T-helper 1 cell treated with Interleukin-12 subunit alpha and Interleukin-12 subunit beta and Interleukin-4 antibody, amounts not matched to agents 30 μg/mL and 1 μg/mL, for 36 hours (primary cell): ENCODE measurements around the gene RSAD1.

Source experiments
- H3K27ac Mint-ChIP-seq: one replicate; pipeline ENCODE4 v1.8.0; 2021; ENCODE audit warnings: mild to moderate bottlenecking, mixed read lengths
- H3K27me3 Mint-ChIP-seq: one replicate; pipeline ENCODE4 v1.8.0; 2021; ENCODE audit warnings: low read depth, mixed read lengths
- H3K36me3 Mint-ChIP-seq: one replicate; pipeline ENCODE4 v1.8.0; 2021; ENCODE audit warnings: low read depth, mixed read lengths
- H3K4me1 Mint-ChIP-seq: one replicate; pipeline ENCODE4 v1.8.0; 2021; ENCODE audit warnings: low read depth, mixed read lengths
- H3K4me3 Mint-ChIP-seq: one replicate; pipeline ENCODE4 v1.8.0; 2021; ENCODE audit warnings: mild to moderate bottlenecking, moderate library complexity, mixed read lengths
- H3K9me3 Mint-ChIP-seq: one replicate; pipeline ENCODE4 v1.8.0; 2021; ENCODE audit warnings: mixed read lengths

The RSAD1 gene

DNA sequence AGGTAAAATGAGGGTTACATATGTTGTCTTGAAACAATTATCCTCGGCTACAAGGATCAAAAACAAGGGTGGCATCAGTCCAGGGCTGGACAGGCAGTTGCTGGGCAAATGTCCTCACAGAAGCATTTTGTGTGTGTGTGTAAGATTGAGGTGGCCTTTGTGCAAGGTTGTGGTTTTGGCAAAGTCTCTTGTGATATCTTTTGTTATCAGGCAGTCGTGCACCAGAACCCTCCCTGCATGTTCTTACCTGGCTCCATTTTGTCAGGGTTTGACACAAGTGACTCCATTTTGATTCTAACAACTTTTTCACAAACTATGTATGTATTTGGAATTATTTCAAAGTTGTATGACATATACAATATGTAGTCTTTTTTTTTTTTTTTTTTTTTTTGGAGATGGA, 30.0 kb upstream of the RSAD1 start:
- Mint-ChIP-seq H3K36me3 (no peaks in the 10 kb centered on the region), H3K27ac (no peak overlapping the region), H3K4me3 (no peak overlapping the region)

DNA sequence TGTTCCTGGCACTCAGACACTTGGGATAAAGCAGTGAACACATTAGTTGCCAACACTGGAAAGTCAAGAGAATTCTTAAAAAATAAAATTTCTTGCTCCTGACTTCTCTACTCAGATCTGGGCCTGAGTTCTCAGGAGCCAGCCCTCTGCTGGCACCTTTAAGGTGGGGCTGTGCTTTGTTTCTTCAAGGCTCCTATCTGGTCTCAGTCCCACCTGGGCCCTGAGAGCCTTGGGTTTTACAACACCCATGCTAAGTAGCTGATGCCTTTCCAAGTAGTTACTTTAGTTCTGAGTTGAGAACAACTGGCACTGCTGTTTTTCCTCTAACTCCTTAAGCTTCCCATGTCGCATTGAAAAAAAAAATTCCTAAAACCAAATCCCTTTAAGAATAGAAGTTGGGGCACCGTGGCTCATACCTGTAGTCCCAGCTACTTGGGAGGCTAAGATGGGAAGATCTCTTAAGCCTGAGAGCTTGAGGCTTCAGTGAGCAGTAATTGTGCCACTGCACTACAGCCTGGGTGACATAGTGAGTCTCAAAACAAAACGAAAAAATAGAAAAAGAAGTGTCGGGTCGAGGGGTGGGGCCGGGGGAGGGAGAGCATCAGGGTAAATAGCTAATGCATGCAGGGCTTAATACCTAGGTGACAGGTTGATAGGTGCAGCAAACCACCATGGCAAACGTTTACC, 26.6 kb upstream of the RSAD1 start:
- H3K9me3 Mint-ChIP-seq, result no peaks in the 10 kb centered on the region
- H3K27ac Mint-ChIP-seq, result no peak overlapping the region
- H3K4me3 Mint-ChIP-seq, result no peak overlapping the region
- H3K27me3 Mint-ChIP-seq, result no peaks in the 10 kb centered on the region
- H3K36me3 Mint-ChIP-seq, result no peaks in the 10 kb centered on the region
- peaks cover 2% of the 10 kb centered on the region for H3K4me1 Mint-ChIP-seq

More for the DNA sequence above, 30.0 kb upstream of the RSAD1 start:
- H3K4me1 Mint-ChIP-seq, result peaks cover 2% of the 10 kb centered on the region
- H3K27me3 Mint-ChIP-seq, result no peaks in the 10 kb centered on the region
- H3K9me3 Mint-ChIP-seq, result no peaks in the 10 kb centered on the region

GRCh38 chr17:50452630-50453300, 25.9 kb upstream of the RSAD1 start:
- Mint-ChIP-seq H3K27me3 (no peaks in the 10 kb centered on the region), H3K4me3 (no peak overlapping the region), H3K36me3 (no peaks in the 10 kb centered on the region), H3K9me3 (no peaks in the 10 kb centered on the region), H3K27ac (no peak overlapping the region), H3K4me1 (peaks cover 2% of the 10 kb centered on the region)

DNA sequence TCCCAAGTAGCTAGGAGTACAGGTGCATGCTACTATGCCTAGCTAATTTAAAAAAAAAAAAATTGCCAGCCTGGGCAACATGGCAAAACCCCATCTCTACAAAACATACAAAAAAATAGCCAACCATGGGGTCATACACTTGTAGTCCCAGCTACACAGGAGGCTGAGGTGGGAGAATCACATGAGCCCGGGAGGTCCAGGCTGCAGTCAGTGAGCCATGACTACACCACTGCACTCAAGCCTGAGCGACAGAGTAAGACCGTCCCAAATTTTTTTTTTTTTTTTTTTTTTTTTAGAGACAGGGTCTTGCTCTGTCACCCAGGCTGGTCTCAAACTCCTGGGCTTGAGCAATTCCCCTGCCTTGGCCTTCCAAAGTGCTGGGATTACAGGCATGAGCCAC, 24.8 kb upstream of the RSAD1 start:
- Mint-ChIP-seq H3K27ac (no peak overlapping the region), H3K36me3 (no peaks in the 10 kb centered on the region), H3K4me3 (no peak overlapping the region), H3K9me3 (no peaks in the 10 kb centered on the region), H3K27me3 (no peaks in the 10 kb centered on the region), H3K4me1 (peaks cover 2% of the 10 kb centered on the region)

DNA sequence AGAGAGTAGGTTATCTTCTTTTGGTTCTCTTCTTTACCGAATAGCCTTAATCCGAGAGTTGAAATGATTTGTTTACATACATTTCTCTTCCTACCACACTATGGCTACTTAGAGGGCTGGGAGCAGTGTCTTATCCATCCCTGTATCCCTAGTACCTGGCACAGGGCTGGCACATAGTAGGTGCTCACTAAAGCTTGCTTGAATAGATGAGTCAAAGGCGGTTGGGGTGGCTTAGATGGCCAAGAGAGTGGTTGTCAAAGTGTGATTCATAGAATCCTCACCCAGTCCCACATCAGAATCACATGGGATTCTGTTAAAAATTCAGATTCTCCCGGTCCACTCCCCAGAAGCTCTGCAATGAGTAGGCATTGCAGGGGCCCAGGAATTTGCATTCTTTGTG, 21.0 kb upstream of the RSAD1 start:
- H3K36me3 Mint-ChIP-seq, result no peaks in the 10 kb centered on the region
- H3K27ac Mint-ChIP-seq, result no peak overlapping the region
- H3K27me3 Mint-ChIP-seq, result no peaks in the 10 kb centered on the region
- no peaks in the 10 kb centered on the region for H3K9me3 Mint-ChIP-seq
- no peak overlapping the region for H3K4me3 Mint-ChIP-seq
- no peaks in the 10 kb centered on the region for H3K4me1 Mint-ChIP-seq

DNA sequence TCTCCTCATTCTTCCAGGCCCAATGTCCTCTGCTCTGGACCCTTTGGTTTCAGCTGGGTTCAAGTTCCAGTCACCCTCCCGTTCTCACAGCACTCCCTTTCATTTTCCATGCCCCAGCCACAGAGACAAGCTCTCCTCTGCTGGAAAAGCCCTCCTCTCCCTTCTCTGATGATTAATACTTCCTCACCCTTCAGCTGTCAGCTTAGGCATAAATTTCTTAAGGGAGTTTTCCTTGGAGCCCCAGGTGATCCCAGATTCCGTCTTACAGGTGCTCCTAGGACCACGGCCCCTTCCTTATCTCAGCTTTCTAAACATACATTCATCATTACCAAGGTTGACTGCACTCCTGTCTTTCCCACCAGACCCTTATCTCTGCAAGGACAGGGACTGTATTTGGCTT, 20.4 kb upstream of the RSAD1 start:
- no peaks in the 10 kb centered on the region for H3K36me3 Mint-ChIP-seq
- H3K27ac Mint-ChIP-seq, result no peak overlapping the region
- no peaks in the 10 kb centered on the region for H3K4me1 Mint-ChIP-seq
- no peaks in the 10 kb centered on the region for H3K9me3 Mint-ChIP-seq
- H3K4me3 Mint-ChIP-seq, result no peak overlapping the region
- no peaks in the 10 kb centered on the region for H3K27me3 Mint-ChIP-seq

DNA sequence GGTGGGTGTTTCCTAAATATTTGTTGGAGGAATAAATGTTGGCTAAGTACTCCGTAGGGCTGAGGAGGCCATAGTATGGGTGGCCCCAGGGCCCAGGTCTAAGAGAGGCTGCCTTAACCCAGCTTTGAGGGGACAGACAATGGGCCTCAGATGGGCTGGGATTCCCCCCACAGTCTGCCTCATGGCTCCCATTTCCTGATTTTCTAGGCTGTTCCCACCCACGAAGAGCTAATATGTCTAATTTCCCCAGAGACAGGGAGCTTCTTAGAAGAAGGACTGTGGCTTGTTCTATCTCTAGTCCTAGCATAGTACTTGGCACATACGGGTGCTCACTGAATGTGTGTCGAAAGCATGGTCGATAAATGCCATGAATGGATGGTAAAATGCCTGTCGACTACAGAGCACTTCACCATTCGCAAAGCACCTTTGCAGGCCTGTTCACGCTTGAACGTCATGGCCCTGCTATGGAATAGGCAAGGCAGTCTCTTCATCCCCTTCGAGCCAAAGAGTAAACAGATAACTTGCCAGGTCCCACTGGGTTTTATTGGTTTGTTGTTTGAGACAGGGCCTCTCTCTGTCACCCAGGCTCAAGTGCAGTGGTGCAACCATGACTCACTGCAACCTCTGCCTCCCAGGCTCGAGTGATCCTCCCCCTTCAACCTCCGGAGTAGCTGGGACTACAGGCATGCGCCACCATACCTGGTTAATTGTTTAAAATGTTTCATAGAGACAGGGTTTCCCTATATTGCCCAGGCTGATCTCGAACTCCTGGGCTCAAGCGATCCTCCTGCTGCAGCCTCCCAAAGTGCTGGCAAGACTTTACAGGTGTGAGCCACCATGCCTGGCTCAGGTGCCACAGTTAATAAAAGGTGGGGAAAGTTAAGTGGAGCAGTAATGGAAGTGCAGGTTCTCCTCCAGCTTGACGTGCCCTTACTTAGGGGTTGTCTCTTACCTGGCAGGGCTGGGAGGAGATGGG, 19.7 kb upstream of the RSAD1 start:
- H3K9me3 Mint-ChIP-seq, result no peaks in the 10 kb centered on the region
- H3K27ac Mint-ChIP-seq, result no peak overlapping the region
- H3K27me3 Mint-ChIP-seq, result no peaks in the 10 kb centered on the region
- H3K4me1 Mint-ChIP-seq, result no peaks in the 10 kb centered on the region
- no peaks in the 10 kb centered on the region for H3K36me3 Mint-ChIP-seq
- H3K4me3 Mint-ChIP-seq, result no peak overlapping the region

- Mint-ChIP-seq H3K36me3 (no peaks in the 10 kb centered on the region), H3K9me3 (no peaks in the 10 kb centered on the region), H3K4me1 (no peaks in the 10 kb centered on the region), H3K27ac (no peak overlapping the region), H3K4me3 (no peak overlapping the region), H3K27me3 (no peaks in the 10 kb centered on the region)
Measured at GRCh38 chr17:50459756-50460155, 18.9 kb upstream of the RSAD1 start.

DNA sequence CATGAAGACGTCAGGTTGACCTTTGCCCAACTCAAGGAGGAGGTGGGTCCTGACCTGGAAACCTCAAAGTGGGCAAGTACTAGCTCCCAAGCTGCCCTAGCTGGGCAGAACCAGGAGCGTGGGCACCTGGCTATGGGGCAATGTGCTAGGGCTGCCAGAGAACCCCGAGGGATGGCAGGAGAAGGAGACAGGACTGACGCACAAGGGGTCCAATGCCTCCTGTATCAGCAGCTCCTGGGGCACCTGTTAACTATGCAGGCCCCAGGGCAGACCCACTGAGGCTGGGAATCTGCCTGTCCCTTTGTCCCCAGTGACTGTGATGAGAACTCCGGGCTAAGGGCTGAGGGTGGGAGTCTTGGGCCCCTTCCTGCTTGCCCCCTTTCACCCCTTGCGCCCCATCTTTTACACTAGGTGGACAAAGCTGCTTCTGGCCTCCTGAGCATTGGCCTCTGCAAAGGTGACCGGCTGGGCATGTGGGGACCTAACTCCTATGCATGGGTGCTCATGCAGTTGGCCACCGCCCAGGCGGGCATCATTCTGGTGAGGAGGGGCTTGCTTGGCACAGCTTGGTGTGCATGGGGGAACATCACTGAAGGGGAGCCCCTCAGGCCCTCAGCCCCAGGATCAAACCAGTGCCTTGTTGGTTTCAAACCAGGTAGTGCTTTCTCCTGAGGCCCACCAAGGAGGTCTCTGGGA, 17.7 kb upstream of the RSAD1 start:
- no peak overlapping the region for H3K27ac Mint-ChIP-seq
- H3K4me1 Mint-ChIP-seq, result no peaks in the 10 kb centered on the region
- no peak overlapping the region for H3K4me3 Mint-ChIP-seq
- no peaks in the 10 kb centered on the region for H3K9me3 Mint-ChIP-seq
- no peaks in the 10 kb centered on the region for H3K36me3 Mint-ChIP-seq
- no peaks in the 10 kb centered on the region for H3K27me3 Mint-ChIP-seq

DNA sequence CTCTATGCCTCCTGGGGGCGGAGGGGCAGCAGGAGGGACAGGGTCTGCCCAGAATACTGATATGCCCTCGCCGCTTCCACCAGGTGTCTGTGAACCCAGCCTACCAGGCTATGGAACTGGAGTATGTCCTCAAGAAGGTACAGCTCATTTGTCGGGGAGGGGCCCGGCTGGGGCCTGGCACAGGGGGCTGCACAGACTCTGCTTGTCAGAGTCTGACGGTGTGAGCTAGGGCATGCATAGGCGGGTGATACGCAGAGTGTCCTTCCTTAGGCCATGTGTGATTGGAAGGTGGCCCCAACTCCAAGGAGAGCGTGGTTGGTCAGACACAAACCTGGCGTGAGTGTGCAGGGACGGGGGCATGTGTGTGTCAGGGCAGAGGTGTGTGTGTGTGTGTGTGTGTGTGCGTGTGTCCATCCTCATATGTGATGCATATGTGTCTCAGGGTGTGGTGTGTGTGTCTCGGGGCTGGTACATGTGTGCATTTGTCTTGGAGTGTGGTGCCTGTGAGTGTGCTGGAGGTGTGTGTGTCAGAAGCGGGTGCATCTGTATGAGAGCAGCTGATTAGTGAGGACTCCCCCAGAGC, 17.0 kb upstream of the RSAD1 start:
- H3K27ac Mint-ChIP-seq, result no peak overlapping the region
- no peaks in the 10 kb centered on the region for H3K9me3 Mint-ChIP-seq

GRCh38 chr17:50462446-50462845, 16.2 kb upstream of the RSAD1 start:
- Mint-ChIP-seq H3K36me3 (no peaks in the 10 kb centered on the region), H3K27ac (no peak overlapping the region), H3K27me3 (peaks cover 5% of the 10 kb centered on the region), H3K9me3 (no peaks in the 10 kb centered on the region), H3K4me3 (no peak overlapping the region), H3K4me1 (no peaks in the 10 kb centered on the region)

More for the DNA sequence above, 17.0 kb upstream of the RSAD1 start:
- Mint-ChIP-seq H3K27me3 (no peaks in the 10 kb centered on the region), H3K4me1 (no peaks in the 10 kb centered on the region), H3K4me3 (no peak overlapping the region), H3K36me3 (no peaks in the 10 kb centered on the region)

GRCh38 chr17:50464121-50464520, 14.5 kb upstream of the RSAD1 start:
- Mint-ChIP-seq H3K36me3 (no peaks in the 10 kb centered on the region), H3K27ac (no peak overlapping the region), H3K27me3 (peaks cover 17% of the 10 kb centered on the region), H3K9me3 (no peaks in the 10 kb centered on the region), H3K4me3 (no peak overlapping the region), H3K4me1 (no peaks in the 10 kb centered on the region)

DNA sequence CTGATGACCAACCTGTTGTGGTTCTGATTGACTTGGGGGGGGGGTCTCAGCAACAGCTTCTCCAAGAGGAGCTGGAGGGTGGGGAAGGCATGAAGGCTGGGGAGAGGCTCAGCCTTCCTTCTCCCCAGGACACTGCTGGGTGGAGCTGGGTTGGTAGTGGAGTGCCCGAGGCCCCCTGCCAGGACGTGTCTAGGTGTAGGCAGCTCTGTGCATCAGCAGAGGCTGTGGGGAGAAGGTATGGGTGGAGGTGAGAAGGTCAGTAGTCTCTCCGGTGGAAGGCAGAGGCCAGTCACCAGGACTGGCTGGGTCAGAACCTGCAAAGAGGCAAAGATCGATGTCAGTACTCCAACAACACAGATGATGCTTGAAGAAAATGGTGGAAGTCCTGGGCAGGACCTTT, 13.9 kb upstream of the RSAD1 start:
- no peaks in the 10 kb centered on the region for H3K9me3 Mint-ChIP-seq
- no peaks in the 10 kb centered on the region for H3K36me3 Mint-ChIP-seq
- H3K4me3 Mint-ChIP-seq, result no peak overlapping the region
- no peaks in the 10 kb centered on the region for H3K4me1 Mint-ChIP-seq
- H3K27me3 Mint-ChIP-seq, result peaks cover 17% of the 10 kb centered on the region
- H3K27ac Mint-ChIP-seq, result no peak overlapping the region

- Mint-ChIP-seq H3K27me3 (peaks cover 21% of the 10 kb centered on the region), H3K4me1 (no peaks in the 10 kb centered on the region), H3K36me3 (no peaks in the 10 kb centered on the region), H3K9me3 (no peaks in the 10 kb centered on the region), H3K27ac (no peak overlapping the region), H3K4me3 (no peak overlapping the region)
Measured at GRCh38 chr17:50465171-50465570, 13.5 kb upstream of the RSAD1 start.
